IMR-90 (cell line): ENCODE data around the gene DNAAF2. TPM values are rescaled to one million over a fixed set of nuclear protein-coding genes. Genes with fewer than 3 reads are reported as not detected.
A peak's percentile ranks its signal among the peaks of the same experiment; 100 is the strongest.

Experiments used
- ATAC-seq: fragments of 200-7000 bp; cut with Tn5 transposase; 2 replicates; pipeline ENCODE4 v1.9.1; 2020; ENCODE audit warnings: low read depth, mild to moderate bottlenecking, moderate library complexity
- Bru-seq: library from RNA; stranded (reverse); fragments of 400-500 nt; gene quantifications from one replicate; lab custom pipeline; 2021; lab: Mats Ljungman, UMichigan
- BruChase-seq, 2 experiments: library from RNA; stranded (reverse); fragments of 400-500 nt; gene quantifications; one replicate each; lab custom pipeline; 2021; lab: Mats Ljungman, UMichigan
- BruUV-seq: library from RNA; stranded (reverse); fragments of 400-500 nt; replicated peaks from 2 replicates; lab custom pipeline; 2021; lab: Mats Ljungman, UMichigan
- CTCF ChIA-PET: fragments of 300-600 bp; formaldehyde crosslinking; extraction: SDS; loops from one replicate; lab custom pipeline; 2021; ENCODE audit warnings: antibody characterized with exemption; lab: Yijun Ruan, JAX
- POLR2A ChIA-PET: fragments of 300-600 bp; sonication (Branson Sonifier 250); formaldehyde crosslinking; loops from one replicate; lab custom pipeline; 2022; ENCODE audit warnings: antibody characterized with exemption; ENCODE audit not compliant: unreplicated experiment; lab: Charles Lee
- DNase-seq: peaks from one replicate; pipeline ENCODE4 v3.0.0; 2013
- H2AFZ ChIP-seq: replicated peaks from 2 replicates; pipeline ENCODE3; 2013; ENCODE audit warnings: low read length, mild to moderate bottlenecking; ENCODE audit not compliant: poor library complexity
- H2AK5ac ChIP-seq: 2 replicates; pipeline ENCODE4 v1.6.1; 2013; ENCODE audit warnings: low read depth, low read length, inconsistent platforms
- H2AK9ac ChIP-seq: replicated peaks from 2 replicates; pipeline ENCODE3; 2013; ENCODE audit warnings: mild to moderate bottlenecking, low read depth, low read length, moderate library complexity; ENCODE audit not compliant: poor library complexity
- H2BK120ac ChIP-seq: 2 replicates; pipeline ENCODE4 v1.6.1; 2013; ENCODE audit warnings: low read depth, low read length, inconsistent platforms
- H2BK15ac ChIP-seq: 3 replicates; pipeline ENCODE4 v1.6.1; 2013; ENCODE audit warnings: low read depth, low read length, inconsistent platforms
- H2BK20ac ChIP-seq: 2 replicates; pipeline ENCODE4 v1.6.1; 2013; ENCODE audit warnings: low read depth, mild to moderate bottlenecking, inconsistent platforms, low read length, moderate library complexity
- H2BK5ac ChIP-seq: 2 replicates; pipeline ENCODE4 v1.6.1; 2013; ENCODE audit warnings: mild to moderate bottlenecking, low read depth, low read length, inconsistent platforms; ENCODE audit not compliant: poor library complexity, severe bottlenecking
- H3K14ac ChIP-seq: replicated peaks from 2 replicates; pipeline ENCODE4 v1.6.1; 2013; ENCODE audit warnings: low read depth, low read length, inconsistent platforms
- H3K18ac ChIP-seq: 2 replicates; pipeline ENCODE4 v1.6.1; 2013; ENCODE audit warnings: low read depth, low read length, control low read depth
- H3K23ac ChIP-seq: 2 replicates; pipeline ENCODE4 v1.6.1; 2013; ENCODE audit warnings: low read depth, low read length, inconsistent platforms
- H3K27ac ChIP-seq: 2 replicates; pipeline ENCODE4 v1.5.1; 2013; ENCODE audit warnings: mild to moderate bottlenecking, control low read depth, low read length; ENCODE audit not compliant: insufficient read depth
- H3K27me3 ChIP-seq: 2 replicates; pipeline ENCODE4 v1.6.1; 2013; ENCODE audit warnings: low read length; ENCODE audit not compliant: control insufficient read depth, insufficient read depth
- H3K36me3 ChIP-seq: 2 replicates; pipeline ENCODE4 v1.6.1; 2013; ENCODE audit warnings: low read length, mixed read lengths; ENCODE audit not compliant: control insufficient read depth, insufficient read depth
- H3K4ac ChIP-seq: 2 replicates; pipeline ENCODE4 v1.6.1; 2013; ENCODE audit warnings: low read depth, low read length, inconsistent platforms
- H3K4me1 ChIP-seq: 2 replicates; pipeline ENCODE4 v1.6.1; 2013; ENCODE audit warnings: low read length, mixed read lengths; ENCODE audit not compliant: control insufficient read depth, insufficient read depth
- H3K4me2 ChIP-seq: 2 replicates; pipeline ENCODE4 v1.6.1; 2013; ENCODE audit warnings: low read depth, mild to moderate bottlenecking, control low read depth, low read length, moderate library complexity
- H3K4me3 ChIP-seq: 2 replicates; pipeline ENCODE4 v1.5.1; 2013; ENCODE audit warnings: low read depth, mild to moderate bottlenecking, control low read depth, low read length, moderate library complexity; ENCODE audit not compliant: insufficient read depth
- H3K56ac ChIP-seq: 2 replicates; pipeline ENCODE4 v1.6.1; 2013; ENCODE audit warnings: low read length, inconsistent platforms; ENCODE audit not compliant: insufficient read depth; ENCODE audit errors: extremely low read depth
- H3K79me1 ChIP-seq, 2 experiments: 2 replicates each; pipeline ENCODE4 v1.6.1; 2013; ENCODE audit warnings: low read length in 2 of 2, inconsistent platforms in 1 of 2, low read depth in 1 of 2
- H3K9ac ChIP-seq: 2 replicates; pipeline ENCODE4 v1.6.1; 2013; ENCODE audit warnings: low read depth, low read length, control low read depth
- H3K9me1 ChIP-seq: 2 replicates; pipeline ENCODE4 v1.6.1; 2013; ENCODE audit warnings: low read length, inconsistent platforms; ENCODE audit not compliant: insufficient read depth
- H3K9me3 ChIP-seq: 2 replicates; pipeline ENCODE4 v1.6.1; 2013; ENCODE audit warnings: low read length; ENCODE audit not compliant: control insufficient read depth, insufficient read depth
- H4K20me1 ChIP-seq: 2 replicates; pipeline ENCODE4 v1.6.1; 2013; ENCODE audit warnings: low read length, inconsistent platforms; ENCODE audit not compliant: insufficient read depth
- H4K5ac ChIP-seq: 2 replicates; pipeline ENCODE4 v1.6.1; 2013; ENCODE audit warnings: mild to moderate bottlenecking, low read depth, low read length, control low read depth
- H4K8ac ChIP-seq, 2 experiments: 2 replicates each; pipeline ENCODE4 v1.6.1; 2013; ENCODE audit warnings: low read depth in 2 of 2, low read length in 2 of 2, control low read depth in 1 of 2, inconsistent platforms in 1 of 2
- H4K91ac ChIP-seq: 2 replicates; pipeline ENCODE4 v1.6.1; 2013; ENCODE audit warnings: low read depth, low read length, inconsistent platforms; ENCODE audit not compliant: insufficient read depth
- BHLHE40 ChIP-seq: fragments of 150-350 bp; IDR thresholded peaks from 2 replicates; pipeline ENCODE4 v1.6.1; 2016; ENCODE audit warnings: mild to moderate bottlenecking, low read depth, low read length
- CHD1 ChIP-seq: IDR thresholded peaks from 2 replicates; pipeline ENCODE4 v1.6.1; 2012; ENCODE audit warnings: low read depth, low read length, improper control_type of control experiment
- MXI1 ChIP-seq: IDR thresholded peaks from 2 replicates; pipeline ENCODE4 v1.6.1; 2012; ENCODE audit warnings: low read depth, mild to moderate bottlenecking, low read length, moderate library complexity, borderline replicate concordance
- POLR2A ChIP-seq: IDR thresholded peaks from 2 replicates; pipeline ENCODE4 v1.6.1; 2012; ENCODE audit warnings: mild to moderate bottlenecking, low read depth, low read length
- RCOR1 ChIP-seq: IDR thresholded peaks from 2 replicates; pipeline ENCODE4 v1.6.1; 2012; ENCODE audit warnings: mild to moderate bottlenecking, low read length, improper control_type of control experiment; ENCODE audit not compliant: insufficient replicate concordance
- SMC3 ChIP-seq: fragments of 150-350 bp; IDR thresholded peaks from 2 replicates; pipeline ENCODE4 v1.6.1; 2016; ENCODE audit warnings: low read depth, mild to moderate bottlenecking, antibody characterized with exemption, low read length, moderate library complexity
- WGBS, 2 experiments: methylation state at CpG; one replicate each; pipeline versions ENCODE4 v1.1.5 to v1.1.7; 2013; ENCODE audit warnings: missing lambda C conversion rate in 2 of 2; ENCODE audit not compliant: insufficient read length in 1 of 2; ENCODE audit errors: extremely low coverage in 2 of 2; 5-methylcytosine and 5-hydroxymethylcytosine counted together
- dilution Hi-C: fragments of 300-500 bp; cut with HindIII; formaldehyde crosslinking; loops from one replicate; pipeline ENCODE4 v1.14.3; 2018; ENCODE audit warnings: low sequenced_read_pairs; ENCODE audit not compliant: unreplicated experiment
- in situ Hi-C: fragments of 300-500 bp; cut with MboI; formaldehyde crosslinking; loops from 3 replicates; pipeline ENCODE4 v1.14.3; 2019; ENCODE audit warnings: low sequenced_read_pairs, inconsistent platforms, mixed read lengths
- intact Hi-C: fragments of 100-400 bp; cut with micrococcal nuclease; formaldehyde crosslinking; loops from 2 replicates; pipeline ENCODE4 v1.10.0; 2022
- long read RNA-seq: library from polyadenylated mRNA; unstranded; transcript quantifications from one replicate; pipeline ENCODE4 v2.0.0, GENCODE V29; 2021; ENCODE audit not compliant: unreplicated experiment
- polyA plus RNA-seq, 3 experiments: library from polyadenylated mRNA; depleted of rRNA; stranded (reverse); fragments of >200 nt; gene quantifications; 2 replicates each; pipeline ENCODE4 v1.2.3, GENCODE V29; 2012; ENCODE audit warnings: low replicate concordance in 1 of 3
- total RNA-seq: library from RNA; depleted of rRNA; stranded (reverse); fragments of >200 nt; gene quantifications from 2 replicates; pipeline ENCODE4 v1.2.3, GENCODE V29; 2012; rRNA removed
- TF ChIP-seq, protein P1 (sequence below): fragments of 150-350 bp; IDR thresholded peaks from 2 replicates; pipeline ENCODE4 v1.6.1; 2017; ENCODE audit warnings: mild to moderate bottlenecking, antibody characterized with exemption, low read length, low read depth

Gene DNAAF2, protein sequence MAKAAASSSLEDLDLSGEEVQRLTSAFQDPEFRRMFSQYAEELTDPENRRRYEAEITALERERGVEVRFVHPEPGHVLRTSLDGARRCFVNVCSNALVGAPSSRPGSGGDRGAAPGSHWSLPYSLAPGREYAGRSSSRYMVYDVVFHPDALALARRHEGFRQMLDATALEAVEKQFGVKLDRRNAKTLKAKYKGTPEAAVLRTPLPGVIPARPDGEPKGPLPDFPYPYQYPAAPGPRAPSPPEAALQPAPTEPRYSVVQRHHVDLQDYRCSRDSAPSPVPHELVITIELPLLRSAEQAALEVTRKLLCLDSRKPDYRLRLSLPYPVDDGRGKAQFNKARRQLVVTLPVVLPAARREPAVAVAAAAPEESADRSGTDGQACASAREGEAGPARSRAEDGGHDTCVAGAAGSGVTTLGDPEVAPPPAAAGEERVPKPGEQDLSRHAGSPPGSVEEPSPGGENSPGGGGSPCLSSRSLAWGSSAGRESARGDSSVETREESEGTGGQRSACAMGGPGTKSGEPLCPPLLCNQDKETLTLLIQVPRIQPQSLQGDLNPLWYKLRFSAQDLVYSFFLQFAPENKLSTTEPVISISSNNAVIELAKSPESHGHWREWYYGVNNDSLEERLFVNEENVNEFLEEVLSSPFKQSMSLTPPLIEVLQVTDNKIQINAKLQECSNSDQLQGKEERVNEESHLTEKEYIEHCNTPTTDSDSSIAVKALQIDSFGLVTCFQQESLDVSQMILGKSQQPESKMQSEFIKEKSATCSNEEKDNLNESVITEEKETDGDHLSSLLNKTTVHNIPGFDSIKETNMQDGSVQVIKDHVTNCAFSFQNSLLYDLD
- total RNA-seq = 4.1 and 7.5 TPM in 2 replicates
- 4.7 and 4.9 TPM in 2 replicates for polyA plus RNA-seq (2012; rRNA removed)
- 5.0 and 5.1 TPM in 2 replicates for polyA plus RNA-seq (2012; cell fraction: cytosol; rRNA removed)
- polyA plus RNA-seq (2012; cell fraction: nucleus; rRNA removed; ENCODE audit: low replicate concordance) = 2.1 and 3.5 TPM in 2 replicates
- percentile 52 among the genes with signal in this experiment for Bru-seq, nascent RNA
- percentile 66 among the genes with signal in this experiment for BruChase-seq, experiment 1, labeled RNA remaining after a 6-hour chase
- BruChase-seq, experiment 2, labeled RNA remaining after a 2-hour chase = percentile 66 among the genes with signal in this experiment
- long read RNA-seq, transcript DNAAF2-201 (3 exons, 2,963 nt) = major isoform, 19 of 30 reads
- long read RNA-seq, transcript DNAAF2-202 (2 exons, 2,819 nt) = minor isoform, 6 of 30 reads
- long read RNA-seq, partial matches to known transcripts = 0 of 30 reads
- long read RNA-seq, other reads (novel, unspliced or antisense) = 5 of 30 reads

DNA sequence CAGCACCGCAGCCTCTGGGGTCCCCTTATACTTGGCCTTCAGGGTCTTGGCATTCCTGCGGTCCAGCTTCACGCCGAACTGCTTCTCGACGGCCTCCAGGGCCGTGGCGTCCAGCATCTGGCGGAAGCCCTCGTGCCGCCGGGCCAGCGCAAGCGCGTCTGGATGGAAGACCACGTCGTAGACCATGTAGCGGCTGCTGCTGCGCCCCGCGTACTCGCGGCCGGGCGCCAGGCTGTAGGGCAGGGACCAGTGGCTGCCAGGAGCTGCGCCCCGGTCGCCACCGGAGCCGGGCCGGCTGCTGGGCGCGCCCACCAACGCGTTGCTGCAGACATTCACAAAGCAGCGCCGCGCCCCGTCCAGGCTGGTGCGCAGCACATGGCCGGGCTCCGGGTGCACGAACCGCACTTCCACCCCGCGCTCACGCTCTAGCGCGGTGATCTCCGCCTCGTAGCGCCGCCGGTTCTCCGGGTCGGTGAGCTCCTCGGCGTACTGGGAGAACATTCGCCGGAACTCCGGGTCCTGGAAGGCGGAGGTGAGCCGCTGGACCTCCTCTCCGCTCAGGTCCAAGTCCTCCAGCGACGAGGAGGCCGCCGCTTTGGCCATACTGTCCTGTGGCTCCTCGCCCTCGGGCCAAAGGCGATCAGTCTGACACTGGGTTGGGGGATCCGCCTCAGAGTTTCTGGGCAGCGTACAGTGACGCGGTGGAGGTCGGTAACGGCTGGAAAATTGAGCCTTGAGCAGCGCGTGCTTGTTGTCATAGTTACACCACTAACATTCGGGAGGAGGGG, at the start of gene DNAAF2:
DNAAF2 (minus strand) TSS at position 698 of the 788 bp plus-strand sequence; CDS start at position 603, 95 bp downstream.
- peak; percentile 76 for DNase-seq
- peak within 1 kb of the TSS; percentile 96 for H3K4ac ChIP-seq
- H3K9me1 ChIP-seq = peaks cover 3% of the 10 kb centered on the region; the same call in 1 of the 2 replicates
- ChIA-PET POLR2A (interaction anchor here (0.7 to 1.7 kb wide), 2 partner anchors 134 to 135 kb away, joined by 5 to 9 read pairs; no protein-coding TSS in a partner anchor), CTCF (interaction anchor here (0.6 to 1.4 kb wide), 6 partner anchors 14 to 470 kb away, joined by 3 to 5 read pairs (median 4); partner anchors contain the start of genes MGAT2, NEMF and RPL36AL)
- peak within 1 kb of the TSS; percentile 73 to 95 for H4K8ac ChIP-seq
- H3K23ac ChIP-seq = peak within 1 kb of the TSS; percentile 99; the same call in 1 of the 2 replicates
- peak within 1 kb of the TSS; percentile 95 for H3K14ac ChIP-seq
- peak within 1 kb of the TSS; percentile 89 for H4K91ac ChIP-seq
- peak within 1 kb of the TSS; percentile 92 for H3K27ac ChIP-seq
- no peaks in the 10 kb centered on the region for H3K27me3 ChIP-seq
- TF ChIP-seq SMC3 (no peak), RCOR1 (no peak), MXI1 (peak; percentile 88; the same call in 1 of the 2 replicates), BHLHE40 (peak; percentile 31; the same call in 1 of the 2 replicates), POLR2A (no peak), CHD1 (no peak; the same call in 1 of the 2 replicates)
- TF ChIP-seq, protein P1, sequence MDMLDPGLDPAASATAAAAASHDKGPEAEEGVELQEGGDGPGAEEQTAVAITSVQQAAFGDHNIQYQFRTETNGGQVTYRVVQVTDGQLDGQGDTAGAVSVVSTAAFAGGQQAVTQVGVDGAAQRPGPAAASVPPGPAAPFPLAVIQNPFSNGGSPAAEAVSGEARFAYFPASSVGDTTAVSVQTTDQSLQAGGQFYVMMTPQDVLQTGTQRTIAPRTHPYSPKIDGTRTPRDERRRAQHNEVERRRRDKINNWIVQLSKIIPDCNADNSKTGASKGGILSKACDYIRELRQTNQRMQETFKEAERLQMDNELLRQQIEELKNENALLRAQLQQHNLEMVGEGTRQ = 0 out of 2 replicates have a peak, but pooled peaks have one; percentile 0
- H3K4me1 ChIP-seq = no peaks in the 10 kb centered on the region
- BruUV-seq = no TSS peak
- peak within 1 kb of the TSS; percentile 88 for H2BK120ac ChIP-seq
- no peak within 1 kb of the TSS; the same call in 2 of the 3 replicates for H2BK15ac ChIP-seq
- peak within 1 kb of the TSS; percentile 92 for H3K4me2 ChIP-seq
- H3K79me1 ChIP-seq = peaks cover 11 to 49% of the 10 kb centered on the region in 2 experiments
- intact Hi-C loops (loop anchor here (1.0 to 5.0 kb wide), 5 partner anchors 58 to 218 kb away; partner anchors contain the start of genes KLHDC1 and NEMF), dilution Hi-C loops (no loop called here), in situ Hi-C loops (loop anchor here (5.0 kb wide), 1 partner anchor 133 kb away; the partner anchor contains the start of gene KLHDC2)
- peak within 1 kb of the TSS; percentile 32 for H3K18ac ChIP-seq
- H3K4me3 ChIP-seq = peak within 1 kb of the TSS; percentile 82
- peak; percentile 44 for ATAC-seq
- H3K9me3 ChIP-seq = no peaks in the 10 kb centered on the region
- H3K9ac ChIP-seq = peak within 1 kb of the TSS; percentile 82
- peak within 1 kb of the TSS; percentile 87 for H3K56ac ChIP-seq
- H2AFZ ChIP-seq = peak within 1 kb of the TSS; percentile 99
- H4K5ac ChIP-seq = peak within 1 kb of the TSS; percentile 56
- peak within 1 kb of the TSS; percentile 93 for H2BK5ac ChIP-seq
- peaks cover 17% of the 10 kb centered on the region for H4K20me1 ChIP-seq
- peaks cover 6% of the 10 kb centered on the region; the same call in 1 of the 2 replicates for H3K36me3 ChIP-seq
- WGBS, 2 experiments = 1% methylated on average over 38 of the region's 80 CpGs; no CpG with 5 or more reads in 1 of the 2 experiments
- H2AK5ac ChIP-seq = peak within 1 kb of the TSS; percentile 90; the same call in 1 of the 2 replicates
- no peak within 1 kb of the TSS for H2BK20ac ChIP-seq
- H2AK9ac ChIP-seq = peak within 1 kb of the TSS; percentile 87
